ENCODE results near the gene CNTF.

Gene CNTF

GRCh38 chr11:58606930-58607714, 15.3 kb upstream of the CNTF start:
- no peak for DNase-seq (ENCODE audit: low read depth)

GRCh38 chr11:58608331-58608730, 14.1 kb upstream of the CNTF start:
- no peak for DNase-seq (ENCODE audit: low read depth)

- DNase-seq (ENCODE audit: low read depth): no peak
Measured at GRCh38 chr11:58609723-58610122, 12.7 kb upstream of the CNTF start.

- no peak for DNase-seq (ENCODE audit: low read depth)
Measured at GRCh38 chr11:58613228-58613627, 9.2 kb upstream of the CNTF start.

GRCh38 chr11:58615559-58615958, 6.9 kb upstream of the CNTF start:
- no peak for DNase-seq (ENCODE audit: low read depth)

GRCh38 chr11:58616594-58616993, 5.9 kb upstream of the CNTF start:
- DNase-seq (ENCODE audit: low read depth): no peak

GRCh38 chr11:58617976-58618557, 4.4 kb upstream of the CNTF start:
- DNase-seq (ENCODE audit: low read depth): no peak

- no peak for DNase-seq (ENCODE audit: low read depth)
Measured at GRCh38 chr11:58621586-58622262, 741 bp upstream of the CNTF start.

GRCh38 chr11:58625086-58625485, 2.6 kb downstream of the CNTF start:
- no peak for DNase-seq (ENCODE audit: low read depth)

GRCh38 chr11:58625826-58626460, 3.5 kb downstream of the CNTF start:
- no peak for DNase-seq (ENCODE audit: low read depth)

- no peak for DNase-seq (ENCODE audit: low read depth)
Measured at GRCh38 chr11:58626934-58627483, 4.5 kb downstream of the CNTF start.

GRCh38 chr11:58628446-58628845, 6.0 kb downstream of the CNTF start:
- DNase-seq (ENCODE audit: low read depth): no peak

- DNase-seq (ENCODE audit: low read depth): no peak
Measured at GRCh38 chr11:58629857-58630256, 7.4 kb downstream of the CNTF start.

- no peak for DNase-seq (ENCODE audit: low read depth)
Measured at GRCh38 chr11:58631378-58631777, 8.9 kb downstream of the CNTF start.

GRCh38 chr11:58632510-58632909, 10.0 kb downstream of the CNTF start:
- no peak for DNase-seq (ENCODE audit: low read depth)

- DNase-seq (ENCODE audit: low read depth): no peak
Measured at GRCh38 chr11:58636587-58636986, 14.1 kb downstream of the CNTF start.

- DNase-seq (ENCODE audit: low read depth): no peak
Measured at GRCh38 chr11:58637371-58637770, 14.9 kb downstream of the CNTF start.

GRCh38 chr11:58639103-58639502, 16.6 kb downstream of the CNTF start:
- DNase-seq (ENCODE audit: low read depth): no peak

- no peak for DNase-seq (ENCODE audit: low read depth)
Measured at GRCh38 chr11:58639669-58640068, 17.2 kb downstream of the CNTF start.

GRCh38 chr11:58640386-58641023, 18.0 kb downstream of the CNTF start:
- no peak for DNase-seq (ENCODE audit: low read depth)

- no peak for DNase-seq (ENCODE audit: low read depth)
Measured at GRCh38 chr11:58641341-58641740, 18.9 kb downstream of the CNTF start.

Data from stimulated activated CD8-positive, alpha-beta memory T cell treated with anti-CD3 and anti-CD28 coated beads, Interleukin-15, amount 100 ng/mL, for 24 hours (primary cell).